Neutrophil (primary cell): ENCODE measurements around the gene FOXO1.

Experiments used
- H3K27ac ChIP-seq: fragments of 200-600 bp; sonication (generic); 2 replicates; pipeline ENCODE4 v1.5.1; 2016; ENCODE audit warnings: mild to moderate bottlenecking, moderate library complexity
- H3K27me3 ChIP-seq: fragments of 200-600 bp; sonication (generic); 2 replicates; pipeline ENCODE4 v1.6.0; 2016; ENCODE audit warnings: mild to moderate bottlenecking
- H3K36me3 ChIP-seq: fragments of 200-600 bp; sonication (generic); 2 replicates; pipeline ENCODE4 v1.5.1; 2017
- H3K4me1 ChIP-seq, 2 experiments: fragments of 200-600 bp in 1 of 2; sonication (generic) in 1 of 2; 1 replicate in 1 of 2; 2 replicates in 1 of 2; pipeline versions ENCODE4 v1.5.1 to v1.6.1; 2013 to 2016; ENCODE audit warnings: low read depth in 1 of 2, low read length in 1 of 2, mild to moderate bottlenecking in 1 of 2, moderate library complexity in 1 of 2; ENCODE audit not compliant: control insufficient read depth in 1 of 2, insufficient read depth in 1 of 2
- H3K4me3 ChIP-seq, 2 experiments: fragments of 200-600 bp in 1 of 2; sonication (generic) in 1 of 2; 1 replicate in 1 of 2; 2 replicates in 1 of 2; pipeline ENCODE4 v1.5.1; 2013 to 2016; ENCODE audit warnings: low read depth in 1 of 2, low read length in 1 of 2, mild to moderate bottlenecking in 1 of 2, moderate library complexity in 1 of 2
- H3K9me3 ChIP-seq: fragments of 200-600 bp; sonication (generic); 2 replicates; pipeline ENCODE4 v1.5.1; 2016
- CTCF ChIP-seq: fragments of 200-600 bp; sonication (generic); IDR thresholded peaks from 2 replicates; pipeline ENCODE4 v1.5.1; 2016; ENCODE audit warnings: antibody characterized with exemption

FOXO1 gene

GRCh38 chr13:40533072-40533471, 133.4 kb downstream of the FOXO1 start:
- Histone ChIP-seq H3K9me3 (no peaks in the 10 kb centered on the region), H3K27ac (no peak overlapping the region), H3K27me3 (no peaks in the 10 kb centered on the region), H3K4me3 (no peak overlapping the region), H3K36me3 (no peaks in the 10 kb centered on the region), H3K4me1 (no peaks in the 10 kb centered on the region)
- TF ChIP-seq CTCF = no peak

GRCh38 chr13:40530961-40531360, 135.5 kb downstream of the FOXO1 start:
- H3K4me1 ChIP-seq = no peaks in the 10 kb centered on the region
- H3K36me3 ChIP-seq = no peaks in the 10 kb centered on the region
- no peaks in the 10 kb centered on the region for H3K27me3 ChIP-seq
- no peaks in the 10 kb centered on the region for H3K9me3 ChIP-seq
- TF ChIP-seq CTCF = no peak
- no peak overlapping the region for H3K27ac ChIP-seq
- H3K4me3 ChIP-seq = no peak overlapping the region

- Histone ChIP-seq H3K27me3 (no peaks in the 10 kb centered on the region), H3K27ac (no peak overlapping the region), H3K9me3 (no peaks in the 10 kb centered on the region), H3K36me3 (no peaks in the 10 kb centered on the region), H3K4me1 (no peaks in the 10 kb centered on the region), H3K4me3 (no peak overlapping the region)
- TF ChIP-seq CTCF = no peak
These were observed 137.6 kb downstream of the FOXO1 start for GRCh38 chr13:40528881-40529280.

GRCh38 chr13:40527914-40528313, 138.5 kb downstream of the FOXO1 start:
- no peak for TF ChIP-seq CTCF

GRCh38 chr13:40522282-40522681, 144.2 kb downstream of the FOXO1 start:
- Histone ChIP-seq H3K36me3 (no peaks in the 10 kb centered on the region), H3K27me3 (no peaks in the 10 kb centered on the region), H3K4me1 (no peaks in the 10 kb centered on the region), H3K9me3 (no peaks in the 10 kb centered on the region), H3K27ac (no peak overlapping the region), H3K4me3 (no peak overlapping the region)
- no peak for TF ChIP-seq CTCF

More at GRCh38 chr13:40527914-40528313, 138.5 kb downstream of the FOXO1 start:
- Histone ChIP-seq H3K27ac (no peak overlapping the region), H3K9me3 (no peaks in the 10 kb centered on the region), H3K4me3 (no peak overlapping the region), H3K27me3 (no peaks in the 10 kb centered on the region), H3K36me3 (no peaks in the 10 kb centered on the region), H3K4me1 (no peaks in the 10 kb centered on the region)

DNA sequence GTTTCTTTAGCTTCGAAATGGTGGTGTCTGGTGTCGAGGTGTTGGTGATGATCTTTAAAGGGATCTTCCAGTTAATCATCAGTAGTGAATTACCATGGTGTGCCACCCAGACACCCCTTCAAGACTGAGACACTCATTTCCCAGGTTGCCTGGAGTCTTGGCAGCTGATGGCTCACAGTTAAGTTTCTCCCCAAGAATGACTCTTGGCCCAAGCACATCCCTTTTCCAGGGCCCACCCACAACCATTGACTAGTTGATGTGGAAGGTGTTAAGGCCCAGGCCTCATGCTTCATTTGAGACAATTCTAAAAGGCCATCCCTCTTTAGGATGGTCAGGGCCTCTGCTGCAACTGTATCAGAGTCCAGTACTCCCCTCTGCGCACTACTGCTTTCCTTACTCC, 145.5 kb downstream of the FOXO1 start:
- Histone ChIP-seq H3K4me3 (no peak overlapping the region), H3K27me3 (no peaks in the 10 kb centered on the region), H3K27ac (no peak overlapping the region), H3K4me1 (no peaks in the 10 kb centered on the region), H3K36me3 (no peaks in the 10 kb centered on the region), H3K9me3 (no peaks in the 10 kb centered on the region)
- no peak for TF ChIP-seq CTCF
